Nephron (organoid): ENCODE data around the gene ZNF41.
A peak's percentile ranks its signal among the peaks of the same experiment; 100 is the strongest.

Experiments
- H3K27ac Mint-ChIP-seq, 3 experiments: 2 replicates each; pipeline ENCODE4 v1.8.0; 2020; ENCODE audit warnings: mixed read lengths in 3 of 3, mild to moderate bottlenecking in 2 of 3, moderate library complexity in 1 of 3
- H3K27me3 Mint-ChIP-seq: 2 replicates; pipeline ENCODE4 v1.8.0; 2021; ENCODE audit warnings: low read depth, mild to moderate bottlenecking, moderate library complexity, mixed read lengths
- H3K36me3 Mint-ChIP-seq: 2 replicates; pipeline ENCODE4 v1.8.0; 2020; ENCODE audit warnings: low read depth, mixed read lengths
- H3K4me1 Mint-ChIP-seq: 2 replicates; pipeline ENCODE4 v1.8.0; 2020; ENCODE audit warnings: mixed read lengths
- H3K4me3 Mint-ChIP-seq, 3 experiments: 2 replicates each; pipeline ENCODE4 v1.8.0; 2020; ENCODE audit warnings: mild to moderate bottlenecking in 3 of 3, mixed read lengths in 3 of 3, moderate library complexity in 2 of 3
- H3K9me3 Mint-ChIP-seq: 2 replicates; pipeline ENCODE4 v1.8.0; 2020; ENCODE audit warnings: mixed read lengths
- TF ChIP-seq, protein P1 (sequence below), 3 experiments: fragments of 200-600 bp; sonication (generic); IDR thresholded peaks; one replicate each; pipeline ENCODE4 v1.5.0; 2021; ENCODE audit warnings: antibody characterized with exemption in 3 of 3; ENCODE audit not compliant: unreplicated experiment in 3 of 3

The ZNF41 gene

DNA sequence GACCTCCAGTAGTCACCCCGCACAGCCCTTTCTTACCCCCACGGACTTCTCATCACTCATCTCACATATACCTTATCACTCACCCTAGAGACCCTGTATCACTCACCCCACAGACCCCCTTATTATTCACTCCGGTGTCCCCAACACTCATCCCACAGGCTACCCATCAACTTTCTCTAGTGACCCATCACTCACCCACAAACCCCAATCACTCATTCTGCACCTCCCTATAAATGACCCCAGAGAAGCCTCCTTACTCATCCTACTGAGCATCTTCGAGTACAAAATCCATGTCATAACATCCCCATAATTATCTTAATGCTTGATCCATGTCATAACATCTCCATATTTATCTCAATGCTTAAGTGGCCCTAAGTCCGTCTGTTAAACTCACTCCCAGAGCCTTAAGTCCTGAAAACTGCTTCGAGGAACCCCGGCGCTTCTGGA is 934 bp downstream of the ZNF41 start:
- TF ChIP-seq, protein P1, sequence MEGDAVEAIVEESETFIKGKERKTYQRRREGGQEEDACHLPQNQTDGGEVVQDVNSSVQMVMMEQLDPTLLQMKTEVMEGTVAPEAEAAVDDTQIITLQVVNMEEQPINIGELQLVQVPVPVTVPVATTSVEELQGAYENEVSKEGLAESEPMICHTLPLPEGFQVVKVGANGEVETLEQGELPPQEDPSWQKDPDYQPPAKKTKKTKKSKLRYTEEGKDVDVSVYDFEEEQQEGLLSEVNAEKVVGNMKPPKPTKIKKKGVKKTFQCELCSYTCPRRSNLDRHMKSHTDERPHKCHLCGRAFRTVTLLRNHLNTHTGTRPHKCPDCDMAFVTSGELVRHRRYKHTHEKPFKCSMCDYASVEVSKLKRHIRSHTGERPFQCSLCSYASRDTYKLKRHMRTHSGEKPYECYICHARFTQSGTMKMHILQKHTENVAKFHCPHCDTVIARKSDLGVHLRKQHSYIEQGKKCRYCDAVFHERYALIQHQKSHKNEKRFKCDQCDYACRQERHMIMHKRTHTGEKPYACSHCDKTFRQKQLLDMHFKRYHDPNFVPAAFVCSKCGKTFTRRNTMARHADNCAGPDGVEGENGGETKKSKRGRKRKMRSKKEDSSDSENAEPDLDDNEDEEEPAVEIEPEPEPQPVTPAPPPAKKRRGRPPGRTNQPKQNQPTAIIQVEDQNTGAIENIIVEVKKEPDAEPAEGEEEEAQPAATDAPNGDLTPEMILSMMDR (IDR thresholded peaks at IDR 0.05; ENCODE audit: unreplicated experiment in 3 of 3), result no peak
- no peaks in the 10 kb centered on the region for H3K27me3 Mint-ChIP-seq
- H3K4me3 Mint-ChIP-seq, result peak overlapping the region; percentile 85 to 87 (median 87)
- no peaks in the 10 kb centered on the region for H3K9me3 Mint-ChIP-seq
- peak overlapping the region; percentile 87 to 99 (median 90) for H3K27ac Mint-ChIP-seq
- peaks cover 20% of the 10 kb centered on the region for H3K4me1 Mint-ChIP-seq
- no peaks in the 10 kb centered on the region for H3K36me3 Mint-ChIP-seq

DNA sequence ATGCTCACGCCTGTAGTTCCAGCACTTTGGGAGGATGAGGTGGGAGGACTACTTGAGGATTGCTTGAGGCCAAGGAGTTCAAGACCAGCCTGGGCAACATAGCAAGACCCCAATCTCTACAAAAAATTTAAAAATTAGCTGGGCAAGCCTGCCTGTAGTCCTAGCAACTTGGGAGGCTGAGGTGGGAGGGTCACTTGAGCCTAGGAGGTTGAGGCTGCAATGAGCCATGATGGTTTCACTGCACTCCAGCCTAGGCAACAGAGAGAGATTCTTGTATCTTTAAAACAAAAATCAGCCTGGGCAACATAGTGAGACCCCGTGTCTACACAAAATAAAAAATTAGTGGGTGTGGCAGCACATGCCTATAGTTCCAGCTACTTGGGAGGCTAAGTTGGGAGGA is 1.9 kb downstream of the ZNF41 start:
- Mint-ChIP-seq H3K4me3 (peak overlapping the region; percentile 85 to 87 (median 87)), H3K36me3 (no peaks in the 10 kb centered on the region), H3K4me1 (peaks cover 20% of the 10 kb centered on the region), H3K27ac (peak overlapping the region in 2 of 3 experiments; percentile 35 to 52), H3K27me3 (no peaks in the 10 kb centered on the region), H3K9me3 (peaks cover 3% of the 10 kb centered on the region)
- TF ChIP-seq, protein P1 (IDR thresholded peaks at IDR 0.05; ENCODE audit: unreplicated experiment in 3 of 3), result no peak

DNA sequence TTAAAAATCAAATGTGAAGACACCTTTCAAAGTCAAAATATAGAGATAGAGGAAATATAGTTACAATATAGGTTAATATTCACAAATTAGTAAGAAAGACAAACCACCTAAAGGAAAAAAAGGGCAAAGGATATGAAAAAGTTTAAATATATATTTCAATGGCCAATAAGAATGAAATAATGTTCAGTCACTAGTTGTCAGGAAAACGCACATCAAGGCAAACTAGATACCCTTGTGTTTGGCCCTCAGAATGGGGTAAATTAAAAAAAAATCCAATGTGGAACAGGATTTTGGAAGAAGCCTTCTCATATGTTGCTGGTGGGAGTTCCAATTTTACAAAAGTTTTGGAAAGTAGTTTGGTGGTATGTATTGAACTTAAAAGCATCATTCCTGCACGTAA is 2.4 kb downstream of the ZNF41 start:
- Mint-ChIP-seq H3K4me1 (peaks cover 20% of the 10 kb centered on the region), H3K27ac (peak overlapping the region in 2 of 3 experiments; percentile 35 to 52)

DNA sequence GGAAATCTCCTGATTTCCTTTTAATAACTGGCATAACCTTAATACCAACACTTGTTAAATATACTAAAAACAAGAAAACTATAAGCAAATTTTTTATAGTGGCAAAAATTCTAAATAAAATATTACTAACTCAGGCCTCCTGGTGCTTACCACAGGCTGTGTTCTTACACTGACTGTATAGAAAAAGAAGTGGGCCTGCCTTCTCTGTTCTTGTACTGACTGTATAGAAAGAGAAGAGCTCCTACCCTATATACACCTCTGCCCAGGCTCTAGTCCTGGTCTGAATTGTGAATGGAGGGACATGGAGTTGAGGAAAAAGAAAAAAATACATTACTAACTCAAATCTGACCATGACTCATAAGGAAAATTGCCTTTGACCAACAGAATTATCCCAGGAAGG is 7.5 kb downstream of the ZNF41 start:
- Mint-ChIP-seq H3K4me1 (no peaks in the 10 kb centered on the region), H3K27ac (no peak overlapping the region), H3K27me3 (no peaks in the 10 kb centered on the region), H3K9me3 (peaks cover 10% of the 10 kb centered on the region), H3K4me3 (no peak overlapping the region), H3K36me3 (peaks cover 6% of the 10 kb centered on the region)
- TF ChIP-seq, protein P1 (IDR thresholded peaks at IDR 0.05; ENCODE audit: unreplicated experiment in 3 of 3), result no peak

More for the DNA sequence above, 2.4 kb downstream of the ZNF41 start:
- Mint-ChIP-seq H3K9me3 (peaks cover 7% of the 10 kb centered on the region), H3K36me3 (peaks cover 3% of the 10 kb centered on the region), H3K27me3 (no peaks in the 10 kb centered on the region), H3K4me3 (peak overlapping the region; percentile 7 to 87 (median 44))
- TF ChIP-seq, protein P1 (IDR thresholded peaks at IDR 0.05; ENCODE audit: unreplicated experiment in 3 of 3), result peak in 1 of 3 experiments; percentile 9

DNA sequence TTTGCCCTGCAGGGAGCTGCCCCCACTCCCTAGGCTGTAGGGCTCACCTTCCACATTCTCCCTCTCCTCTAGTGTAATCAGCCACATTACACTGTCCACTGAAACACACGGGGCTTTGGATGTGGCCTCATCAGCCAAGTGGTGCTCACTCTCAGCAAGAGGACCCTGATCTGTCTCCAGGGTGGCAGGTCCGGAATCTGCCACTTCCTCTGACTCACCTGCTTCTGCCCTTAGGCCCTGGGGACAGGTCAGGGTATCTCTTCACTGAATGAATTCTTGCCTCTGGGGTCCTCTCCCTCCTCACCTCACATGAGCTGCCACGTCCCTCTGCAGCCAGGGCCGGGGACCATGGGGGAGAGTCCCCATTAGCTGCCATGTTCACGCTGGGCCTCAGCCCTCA is 15.9 kb downstream of the ZNF41 start:
- H3K4me1 Mint-ChIP-seq, result no peaks in the 10 kb centered on the region
- TF ChIP-seq, protein P1 (IDR thresholded peaks at IDR 0.05; ENCODE audit: unreplicated experiment in 3 of 3), result no peak
- H3K27me3 Mint-ChIP-seq, result no peaks in the 10 kb centered on the region
- peaks cover 54% of the 10 kb centered on the region for H3K36me3 Mint-ChIP-seq
- H3K4me3 Mint-ChIP-seq, result no peak overlapping the region
- peaks cover 23% of the 10 kb centered on the region for H3K9me3 Mint-ChIP-seq
- no peak overlapping the region for H3K27ac Mint-ChIP-seq

DNA sequence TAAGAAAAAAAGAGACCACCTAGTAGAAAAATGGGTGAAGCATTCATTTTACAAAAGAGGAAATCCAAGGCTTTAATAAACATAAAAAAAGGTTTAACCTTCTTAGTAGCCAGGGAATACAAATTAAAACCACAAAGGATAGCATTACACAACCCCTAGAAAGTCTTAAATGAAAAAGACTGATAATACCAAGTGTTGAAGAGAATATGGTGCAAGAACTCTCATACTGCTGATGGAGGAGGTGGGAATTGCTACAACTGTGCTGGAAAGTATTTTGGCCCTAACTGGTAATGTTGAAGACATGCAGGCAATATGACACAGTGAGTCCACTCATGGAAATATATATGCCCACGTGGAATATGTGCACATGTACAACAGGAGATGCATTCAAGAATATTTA is 22.5 kb downstream of the ZNF41 start:
- no peaks in the 10 kb centered on the region for H3K27me3 Mint-ChIP-seq
- peaks cover 53% of the 10 kb centered on the region for H3K36me3 Mint-ChIP-seq
- H3K4me3 Mint-ChIP-seq, result no peak overlapping the region
- TF ChIP-seq, protein P1 (IDR thresholded peaks at IDR 0.05; ENCODE audit: unreplicated experiment in 3 of 3), result no peak
- no peaks in the 10 kb centered on the region for H3K4me1 Mint-ChIP-seq
- H3K27ac Mint-ChIP-seq, result no peak overlapping the region
- H3K9me3 Mint-ChIP-seq, result peaks cover 35% of the 10 kb centered on the region
